SK-N-MC (cell line): ENCODE data around the gene NCAM2.

Experiments
- EZH2 ChIP-seq: fragments of 200-600 bp; sonication (generic); IDR thresholded peaks from one replicate; pipeline ENCODE4 v1.6.1; 2017; ENCODE audit warnings: antibody characterized with exemption
- FOXP2 ChIP-seq: optimal IDR thresholded peaks from 2 replicates; pipeline ENCODE3; 2011; ENCODE audit warnings: mild to moderate bottlenecking, moderate library complexity; ENCODE audit not compliant: insufficient read depth; ENCODE audit errors: extremely low read length, control extremely low read depth
- POLR2AphosphoS5 ChIP-seq: IDR thresholded peaks from 2 replicates; pipeline ENCODE4 v1.6.1; 2012; ENCODE audit warnings: mild to moderate bottlenecking, low read depth, low read length, borderline replicate concordance

- TF ChIP-seq EZH2 (no peak), POLR2AphosphoS5 (no peak), FOXP2 (no peak)
Measured at GRCh38 chr21:21114461-21114860, 116.3 kb downstream of the NCAM2 start.
